B cell (primary cell): ENCODE results near the gene LYST. TPM values are rescaled to one million over a fixed set of nuclear protein-coding genes. Genes with fewer than 3 reads are reported as not detected.
A peak's percentile ranks its signal among the peaks of the same experiment; 100 is the strongest.

Experiments
- ATAC-seq: fragments of 200-7000 bp; cut with Tn5 transposase; one replicate; pipeline ENCODE4 v1.10.0; 2021; ENCODE audit warnings: low read depth, mild to moderate bottlenecking, moderate number of reproducible peaks, moderate library complexity
- CTCF ChIA-PET: fragments of 350-600 bp; sonication (Branson Sonifier 250); formaldehyde crosslinking; loops from one replicate; lab custom pipeline; 2021; ENCODE audit warnings: antibody characterized with exemption, inconsistent platforms; lab: Charles Lee
- POLR2A ChIA-PET: fragments of 350-600 bp; sonication (Branson Sonifier 250); formaldehyde crosslinking; loops from one replicate; lab custom pipeline; 2021; ENCODE audit warnings: antibody characterized with exemption; lab: Charles Lee
- DNase-seq: peaks from one replicate; pipeline ENCODE4 v3.0.0; 2013
- H2AFZ ChIP-seq: 2 replicates; pipeline ENCODE4 v1.6.1; 2012; ENCODE audit warnings: mild to moderate bottlenecking, low read depth, low read length; ENCODE audit not compliant: insufficient read depth, poor library complexity, severe bottlenecking
- H3K27ac ChIP-seq, 2 donors: 1 replicate in 1 of 2; 2 replicates in 1 of 2; pipeline ENCODE4 v1.5.1; 2012 to 2013; ENCODE audit warnings: low read length in 2 of 2, mild to moderate bottlenecking in 2 of 2, moderate library complexity in 1 of 2
- H3K27me3 ChIP-seq, 4 experiments: fragments of 200-600 bp in 1 of 4; sonication (generic) in 1 of 4; replicated peaks in 1 of 4; 1 replicate in 2 of 4; 2 replicates in 2 of 4; pipeline versions ENCODE4 v1.6.1 to v1.7.0; 2013 to 2016; ENCODE audit warnings: low read length in 3 of 4, mild to moderate bottlenecking in 2 of 4, mixed read lengths in 1 of 4, moderate library complexity in 1 of 4; ENCODE audit not compliant: insufficient read depth in 4 of 4, control insufficient read depth in 3 of 4; ENCODE audit errors: control extremely low read depth in 1 of 4
- H3K36me3 ChIP-seq, 2 experiments: replicated peaks in 1 of 2; 1 replicate in 1 of 2; 2 replicates in 1 of 2; pipeline versions ENCODE4 v1.6.1 to v1.7.1; 2013; ENCODE audit warnings: low read length in 1 of 2; ENCODE audit not compliant: insufficient read depth in 2 of 2, control insufficient read depth in 1 of 2; ENCODE audit errors: control extremely low read depth in 1 of 2, extremely low read depth in 1 of 2
- H3K4me1 ChIP-seq, 2 donors: fragments of 200-600 bp in 1 of 2; sonication (generic) in 1 of 2; 1 replicate in 1 of 2; 2 replicates in 1 of 2; pipeline versions ENCODE4 v1.5.1 to v1.6.1; 2013 to 2017; ENCODE audit warnings: low read length in 2 of 2; ENCODE audit not compliant: control insufficient read depth in 2 of 2, insufficient read depth in 2 of 2
- H3K4me2 ChIP-seq: replicated peaks from 2 replicates; pipeline ENCODE3; 2012; ENCODE audit warnings: mild to moderate bottlenecking, low read depth, low read length; ENCODE audit not compliant: poor library complexity, severe bottlenecking
- H3K4me3 ChIP-seq, 5 experiments: fragments of 200-600 bp in 1 of 5; sonication (generic) in 1 of 5; 1 replicate in 3 of 5; 2 replicates in 2 of 5; pipeline versions ENCODE4 v1.5.1 to v1.7.0; 2011 to 2016; ENCODE audit warnings: low read length in 4 of 5, mild to moderate bottlenecking in 4 of 5, low read depth in 2 of 5, control low read depth in 1 of 5, moderate library complexity in 1 of 5; ENCODE audit not compliant: insufficient read depth in 1 of 5; ENCODE audit errors: control extremely low read depth in 1 of 5, extremely low read depth in 1 of 5
- H3K79me2 ChIP-seq: fragments of 200-600 bp; sonication (generic); one replicate; pipeline ENCODE4 v1.6.0; 2016; ENCODE audit warnings: low read length; ENCODE audit not compliant: control insufficient read depth, insufficient read depth
- H3K9ac ChIP-seq: fragments of 200-600 bp; sonication (generic); 2 replicates; pipeline ENCODE4 v1.6.1; 2017; ENCODE audit warnings: mild to moderate bottlenecking, low read length, moderate library complexity
- H3K9me3 ChIP-seq, 3 donors: one replicate each; pipeline versions ENCODE4 v1.6.1 to v1.7.1; 2013; ENCODE audit warnings: low read length in 2 of 3; ENCODE audit not compliant: control insufficient read depth in 2 of 3, insufficient read depth in 1 of 3; ENCODE audit errors: control extremely low read depth in 1 of 3
- H4K20me1 ChIP-seq: 2 replicates; pipeline ENCODE4 v1.6.0; 2012; ENCODE audit warnings: mild to moderate bottlenecking, low read length; ENCODE audit not compliant: insufficient read depth, control insufficient read depth, poor library complexity, severe bottlenecking
- H3K27ac Mint-ChIP-seq: one replicate; pipeline ENCODE4 v1.8.0; 2021; ENCODE audit warnings: mixed read lengths
- H3K27me3 Mint-ChIP-seq: one replicate; pipeline ENCODE4 v1.8.0; 2021; ENCODE audit warnings: mixed read lengths
- H3K4me1 Mint-ChIP-seq: one replicate; pipeline ENCODE4 v1.8.0; 2021; ENCODE audit warnings: mixed read lengths
- H3K4me3 Mint-ChIP-seq: one replicate; pipeline ENCODE4 v1.8.0; 2021; ENCODE audit warnings: mixed read lengths
- H3K9me3 Mint-ChIP-seq: one replicate; pipeline ENCODE4 v1.8.0; 2022; ENCODE audit warnings: mixed read lengths; ENCODE audit not compliant: insufficient read depth
- CTCF ChIP-seq: fragments of 200-600 bp; IDR thresholded peaks from one replicate; pipeline ENCODE4 v1.8.0; 2022; ENCODE audit warnings: antibody characterized with exemption, mild to moderate bottlenecking
- EZH2 ChIP-seq: IDR thresholded peaks from 2 replicates; pipeline ENCODE4 v1.6.1; 2012; ENCODE audit warnings: borderline replicate concordance, low read depth, mild to moderate bottlenecking, moderate library complexity, low read length; ENCODE audit not compliant: insufficient read depth, poor library complexity, severe bottlenecking
- WGBS: methylation state at CpG from one replicate; pipeline ENCODE4 v1.1.5; 2013; ENCODE audit warnings: missing lambda C conversion rate; ENCODE audit not compliant: insufficient coverage; 5-methylcytosine and 5-hydroxymethylcytosine counted together
- intact Hi-C: fragments of 100-400 bp; cut with micrococcal nuclease; formaldehyde crosslinking; loops from one replicate; pipeline ENCODE4 v1.10.0; 2022
- polyA plus RNA-seq: library from polyadenylated mRNA; depleted of rRNA; stranded (reverse); fragments of >200 nt; gene quantifications from 2 replicates; pipeline ENCODE4 v1.2.3, GENCODE V29; 2012
- total RNA-seq, 2 donors: library from RNA; stranded (reverse); fragments of 120-200 nt in 1 of 2; gene quantifications; 1 replicate in 1 of 2; 2 replicates in 1 of 2; pipeline versions ENCODE4 v1.2.3 to v1.2.4, GENCODE V29; 2013 to 2022

The LYST gene
- total and polyA plus RNA-seq, 2 donors (not counting 1 experiment from before 2014, with no cell fraction given), result 50.4 to 120 TPM

GRCh38 chr1:235643837-235644692 lies 222.6 kb downstream of the LYST start:
- Histone ChIP-seq H3K4me3 (no peak overlapping the region), H3K36me3 (no peaks in the 10 kb centered on the region), H3K27me3 (peaks cover 0 to 50% (median 16%) of the 10 kb centered on the region in 4 experiments), H3K9me3 (peaks cover 0 to 8% (median 0%) of the 10 kb centered on the region in 3 donors), H3K27ac (no peak overlapping the region), H2AFZ (no peak overlapping the region), H4K20me1 (no peaks in the 10 kb centered on the region), H3K9ac (no peak overlapping the region), H3K4me2 (no peak overlapping the region), H3K4me1 (peaks cover 18 to 21% of the 10 kb centered on the region in 2 donors), H3K79me2 (no peaks in the 10 kb centered on the region)
- peaks cover 65% of the 10 kb centered on the region for H3K27me3 Mint-ChIP-seq
- 95% methylated on average over 23 of the region's 23 CpGs for WGBS
- POLR2A ChIA-PET, result no interaction called here
- intact Hi-C loops, result no loop called here
- ATAC-seq, result no peak
- DNase-seq, result no peak
- CTCF ChIA-PET, result no interaction called here
- H3K9me3 Mint-ChIP-seq, result no peaks in the 10 kb centered on the region
- no peak for TF ChIP-seq EZH2
- TF ChIP-seq CTCF, result no peak
- no peak overlapping the region for H3K4me3 Mint-ChIP-seq
- H3K4me1 Mint-ChIP-seq, result peaks cover 23% of the 10 kb centered on the region
- H3K27ac Mint-ChIP-seq, result no peak overlapping the region

- Histone ChIP-seq H3K9me3 (peaks cover 0 to 2% (median 0%) of the 10 kb centered on the region in 3 donors), H3K4me3 (no peak overlapping the region), H3K9ac (no peak overlapping the region), H3K79me2 (no peaks in the 10 kb centered on the region), H3K4me1 (peaks cover 11 to 12% of the 10 kb centered on the region in 2 donors), H2AFZ (no peak overlapping the region), H3K27me3 (peaks cover 0 to 39% (median 8%) of the 10 kb centered on the region in 4 experiments), H4K20me1 (no peaks in the 10 kb centered on the region), H3K36me3 (no peaks in the 10 kb centered on the region), H3K4me2 (no peak overlapping the region), H3K27ac (no peak overlapping the region)
- H3K27me3 Mint-ChIP-seq, result peaks cover 59% of the 10 kb centered on the region
- TF ChIP-seq CTCF (no peak), EZH2 (no peak)
- no peaks in the 10 kb centered on the region for H3K9me3 Mint-ChIP-seq
- peak overlapping the region; percentile 83 for H3K4me3 Mint-ChIP-seq
- POLR2A ChIA-PET, result no interaction called here
- 59% methylated on average over 11 of the region's 11 CpGs for WGBS
- H3K4me1 Mint-ChIP-seq, result peaks cover 16% of the 10 kb centered on the region
- H3K27ac Mint-ChIP-seq, result no peak overlapping the region
- DNase-seq (no peak), ATAC-seq (no peak)
- CTCF ChIA-PET, result no interaction called here
- intact Hi-C loops, result no loop called here
Measured at GRCh38 chr1:235642943-235643371, 223.7 kb downstream of the LYST start.
